ENCODE results near the gene EXOSC2.

- no peak for TF ChIP-seq EZH2phosphoT487 (IDR thresholded peaks at IDR 0.05; ENCODE audit: borderline replicate concordance, low read depth, low read length)
- no peak for TF ChIP-seq CTCF (conservative IDR thresholded peaks at IDR 0.05; ENCODE audit: low read length)
Measured at GRCh38 chr9:130677252-130677651, 16.3 kb upstream of the EXOSC2 start.

All from OCI-LY7 (cell line).